A673 (cell line): Measurements from ENCODE around the gene POTEH. TPM values are rescaled to one million over a fixed set of nuclear protein-coding genes. Genes with fewer than 3 reads are reported as not detected.
"Not testable (repeated sequence)": the region's sequence is repeated elsewhere in the genome, so short reads cannot be mapped to it uniquely, and the experiment has no call there.

ENCODE experiments used
- BruUV-seq: library from RNA; stranded (reverse); fragments of 400-500 nt; replicated peaks from 2 replicates; lab custom pipeline; 2021; lab: Mats Ljungman, UMichigan
- CTCF ChIA-PET: fragments of 300-600 bp; sonication (Branson Sonifier 250); formaldehyde crosslinking; loops from one replicate; lab custom pipeline; 2022; ENCODE audit warnings: antibody characterized with exemption; lab: Charles Lee
- POLR2A ChIA-PET: fragments of 300-600 bp; sonication (Branson Sonifier 250); formaldehyde crosslinking; loops from one replicate; lab custom pipeline; 2022; ENCODE audit warnings: antibody characterized with exemption; ENCODE audit not compliant: low non-redundant PET; lab: Charles Lee
- DNase-seq: peaks from one replicate; pipeline ENCODE4 v3.0.0-alpha.2; 2015; ENCODE audit warnings: low spot score
- H3K27ac ChIP-seq: fragments of 200-600 bp; sonication (generic); 2 replicates; pipeline ENCODE4 v1.5.1; 2016; ENCODE audit warnings: mixed run types, low read depth, mild to moderate bottlenecking, mixed read lengths, antibody characterized with exemption, low read length; ENCODE audit not compliant: poor library complexity, severe bottlenecking
- H3K27me3 ChIP-seq: fragments of 200-600 bp; sonication (generic); replicated peaks from 2 replicates; pipeline ENCODE4 v1.6.1; 2017; ENCODE audit warnings: mixed run types, low read depth, mild to moderate bottlenecking, mixed read lengths, antibody characterized with exemption, low read length; ENCODE audit not compliant: insufficient read depth, poor library complexity
- H3K36me3 ChIP-seq: fragments of 200-600 bp; sonication (generic); 2 replicates; pipeline ENCODE4 v1.6.1; 2016; ENCODE audit warnings: mixed run types, mild to moderate bottlenecking, mixed read lengths, antibody characterized with exemption, low read length; ENCODE audit not compliant: insufficient read depth, poor library complexity, severe bottlenecking
- H3K4me1 ChIP-seq: fragments of 200-600 bp; sonication (generic); 2 replicates; pipeline ENCODE4 v1.6.1; 2017; ENCODE audit warnings: mixed run types, mild to moderate bottlenecking, mixed read lengths, antibody characterized with exemption, low read length; ENCODE audit not compliant: insufficient read depth, poor library complexity, severe bottlenecking
- H3K4me3 ChIP-seq: fragments of 200-600 bp; sonication (generic); 2 replicates; pipeline ENCODE4 v1.5.1; 2016; ENCODE audit warnings: low read depth, mixed run types, mild to moderate bottlenecking, mixed read lengths, low read length; ENCODE audit not compliant: poor library complexity, severe bottlenecking
- H3K9me3 ChIP-seq: fragments of 200-600 bp; sonication (generic); 2 replicates; pipeline ENCODE4 v1.6.1; 2016; ENCODE audit warnings: mixed run types, low read depth, mild to moderate bottlenecking, mixed read lengths, antibody characterized with exemption, low read length; ENCODE audit not compliant: poor library complexity, severe bottlenecking
- intact Hi-C: fragments of 100-400 bp; cut with micrococcal nuclease; formaldehyde crosslinking; loops from one replicate; pipeline ENCODE4 v1.10.0; 2022; ENCODE audit not compliant: unreplicated experiment
- total RNA-seq: library from RNA; stranded (reverse); gene quantifications from 2 replicates; pipeline ENCODE4 v1.2.3, GENCODE V29; 2021

The POTEH gene
- total RNA-seq, 1 experiment from 2014 or later: not detected

- CTCF ChIA-PET, intact Hi-C loops, H3K27ac ChIP-seq, H3K4me3 ChIP-seq, H3K9me3 ChIP-seq, POLR2A ChIA-PET, H3K27me3 ChIP-seq, H3K36me3 ChIP-seq, H3K4me1 ChIP-seq, DNase-seq, BruUV-seq: not testable (repeated sequence)
These were observed 44.6 kb downstream of the POTEH start for GRCh38 chr22:15734411-15734810.

- H3K9me3 ChIP-seq, intact Hi-C loops, H3K36me3 ChIP-seq, H3K4me1 ChIP-seq, CTCF ChIA-PET, DNase-seq, POLR2A ChIA-PET, H3K4me3 ChIP-seq, H3K27ac ChIP-seq, BruUV-seq, H3K27me3 ChIP-seq: not testable (repeated sequence)
These were observed 48.5 kb downstream of the POTEH start for GRCh38 chr22:15738157-15738908.

- POLR2A ChIA-PET, H3K27ac ChIP-seq, CTCF ChIA-PET: not testable (repeated sequence)
These were observed 49.1 kb downstream of the POTEH start for GRCh38 chr22:15738909-15739391.

GRCh38 chr22:15747636-15748323 lies 58.0 kb downstream of the POTEH start:
- H3K9me3 ChIP-seq, DNase-seq, POLR2A ChIA-PET, BruUV-seq, H3K27ac ChIP-seq, H3K4me1 ChIP-seq, H3K4me3 ChIP-seq, H3K36me3 ChIP-seq, intact Hi-C loops, H3K27me3 ChIP-seq, CTCF ChIA-PET: not testable (repeated sequence)

More at GRCh38 chr22:15738909-15739391, 49.1 kb downstream of the POTEH start:
- H3K9me3 ChIP-seq, BruUV-seq, H3K27me3 ChIP-seq, H3K36me3 ChIP-seq, H3K4me1 ChIP-seq, intact Hi-C loops, H3K4me3 ChIP-seq, DNase-seq: not testable (repeated sequence)

GRCh38 chr22:15749181-15749970 lies 59.5 kb downstream of the POTEH start:
- H3K4me1 ChIP-seq, DNase-seq, H3K27me3 ChIP-seq, BruUV-seq, H3K36me3 ChIP-seq, CTCF ChIA-PET, H3K9me3 ChIP-seq, POLR2A ChIA-PET, H3K4me3 ChIP-seq, H3K27ac ChIP-seq, intact Hi-C loops: not testable (repeated sequence)

- H3K4me3 ChIP-seq, H3K36me3 ChIP-seq, H3K4me1 ChIP-seq, intact Hi-C loops, H3K9me3 ChIP-seq, POLR2A ChIA-PET, H3K27ac ChIP-seq, CTCF ChIA-PET, H3K27me3 ChIP-seq, DNase-seq, BruUV-seq: not testable (repeated sequence)
These were observed 69.7 kb downstream of the POTEH start for GRCh38 chr22:15759443-15760097.
